H9 (cell line): ENCODE measurements around the gene GTF2B. TPM values are rescaled to one million over a fixed set of nuclear protein-coding genes. Genes with fewer than 3 reads are reported as not detected.

Source experiments
- DNase-seq: peaks from one replicate; pipeline ENCODE4 v3.0.0-alpha.2; 2017
- H2AFZ ChIP-seq: one replicate; pipeline ENCODE4 v1.6.1; 2013; ENCODE audit warnings: mild to moderate bottlenecking, low read length, control low read depth, moderate library complexity
- H2AK5ac ChIP-seq: 2 replicates; pipeline ENCODE4 v1.6.1; 2013; ENCODE audit warnings: low read length, control low read depth, mixed read lengths; ENCODE audit not compliant: insufficient read length
- H2BK120ac ChIP-seq: one replicate; pipeline ENCODE4 v1.6.1; 2013; ENCODE audit warnings: low read depth, mild to moderate bottlenecking, low read length, control low read depth, inconsistent platforms; ENCODE audit not compliant: poor library complexity, severe bottlenecking
- H2BK12ac ChIP-seq: 2 replicates; pipeline ENCODE4 v1.6.1; 2013; ENCODE audit warnings: low read length, control low read depth, mixed read lengths, low read depth; ENCODE audit not compliant: insufficient read length
- H2BK15ac ChIP-seq: 2 replicates; pipeline ENCODE4 v1.6.1; 2013; ENCODE audit warnings: low read depth, low read length, control low read depth
- H2BK20ac ChIP-seq: one replicate; pipeline ENCODE4 v1.6.1; 2013; ENCODE audit warnings: low read depth, mild to moderate bottlenecking, low read length, control low read depth, inconsistent platforms; ENCODE audit not compliant: poor library complexity, severe bottlenecking
- H2BK5ac ChIP-seq: 2 replicates; pipeline ENCODE4 v1.6.1; 2013; ENCODE audit warnings: low read length, control low read depth, mixed read lengths; ENCODE audit not compliant: insufficient read length
- H3K14ac ChIP-seq: 2 replicates; pipeline ENCODE4 v1.6.1; 2013; ENCODE audit warnings: low read length, control low read depth; ENCODE audit not compliant: insufficient read depth
- H3K18ac ChIP-seq: 2 replicates; pipeline ENCODE4 v1.6.1; 2013; ENCODE audit warnings: low read depth, mild to moderate bottlenecking, mixed read lengths, low read length, control low read depth; ENCODE audit not compliant: insufficient read length
- H3K23ac ChIP-seq: 2 replicates; pipeline ENCODE4 v1.6.1; 2013; ENCODE audit warnings: low read length, control low read depth, mixed read lengths, low read depth; ENCODE audit not compliant: insufficient read length
- H3K23me2 ChIP-seq: 2 replicates; pipeline ENCODE4 v1.6.1; 2013; ENCODE audit warnings: low read depth, mild to moderate bottlenecking, mixed read lengths, low read length, control low read depth; ENCODE audit not compliant: insufficient read length, poor library complexity, severe bottlenecking
- H3K27ac ChIP-seq: 2 replicates; pipeline ENCODE4 v1.5.1; 2013; ENCODE audit warnings: low read length, control low read depth, mixed read lengths, low read depth; ENCODE audit not compliant: insufficient read length
- H3K27me3 ChIP-seq: 2 replicates; pipeline ENCODE4 v1.6.1; 2013; ENCODE audit warnings: low read length, control low read depth, inconsistent platforms; ENCODE audit not compliant: insufficient read depth
- H3K4ac ChIP-seq: 2 replicates; pipeline ENCODE4 v1.6.1; 2013; ENCODE audit warnings: low read depth, mild to moderate bottlenecking, control low read depth, inconsistent platforms, low read length, moderate library complexity
- H3K4me1 ChIP-seq: 2 replicates; pipeline ENCODE4 v1.6.1; 2013; ENCODE audit warnings: low read length, control low read depth, inconsistent platforms; ENCODE audit not compliant: insufficient read depth
- H3K4me2 ChIP-seq: 2 replicates; pipeline ENCODE4 v1.6.1; 2013; ENCODE audit warnings: low read length, control low read depth, mixed read lengths; ENCODE audit not compliant: insufficient read length, insufficient read depth
- H3K56ac ChIP-seq: 2 replicates; pipeline ENCODE4 v1.6.1; 2013; ENCODE audit warnings: low read depth, mild to moderate bottlenecking, mixed read lengths, low read length, control low read depth; ENCODE audit not compliant: insufficient read length
- H3K79me1 ChIP-seq: 2 replicates; pipeline ENCODE4 v1.6.1; 2013; ENCODE audit warnings: low read depth, mild to moderate bottlenecking, moderate library complexity, low read length, control low read depth, inconsistent platforms; ENCODE audit not compliant: insufficient read depth, poor library complexity, severe bottlenecking
- H3K79me2 ChIP-seq: 2 replicates; pipeline ENCODE4 v1.6.1; 2013; ENCODE audit warnings: low read length, control low read depth, inconsistent platforms; ENCODE audit not compliant: insufficient read depth
- H3K9ac ChIP-seq: 2 replicates; pipeline ENCODE4 v1.6.1; 2013; ENCODE audit warnings: low read length, control low read depth, mixed read lengths; ENCODE audit not compliant: insufficient read length; ENCODE audit errors: extremely low read depth
- H3K9me3 ChIP-seq: one replicate; pipeline ENCODE4 v1.6.1; 2013; ENCODE audit warnings: low read depth, low read length, inconsistent platforms; ENCODE audit not compliant: control insufficient read depth
- H3T11ph ChIP-seq: one replicate; pipeline ENCODE4 v1.6.1; 2013; ENCODE audit warnings: mild to moderate bottlenecking, low read length, control low read depth, inconsistent platforms
- H4K20me1 ChIP-seq: one replicate; pipeline ENCODE4 v1.6.1; 2013; ENCODE audit not compliant: control insufficient read depth, insufficient read length, insufficient read depth
- H4K5ac ChIP-seq: 2 replicates; pipeline ENCODE4 v1.6.1; 2013; ENCODE audit warnings: low read depth, mild to moderate bottlenecking, mixed read lengths, low read length, control low read depth; ENCODE audit not compliant: insufficient read length
- H4K8ac ChIP-seq: replicated peaks from 2 replicates; pipeline ENCODE4 v1.6.1; 2013; ENCODE audit warnings: low read length, control low read depth, mixed read lengths, low read depth; ENCODE audit not compliant: insufficient read length
- H4K91ac ChIP-seq: 2 replicates; pipeline ENCODE4 v1.6.1; 2013; ENCODE audit warnings: low read depth, mild to moderate bottlenecking, moderate library complexity, mixed read lengths, low read length, control low read depth; ENCODE audit not compliant: insufficient read length
- H3K27ac Mint-ChIP-seq, 3 experiments: 2 replicates in 2 of 3; 3 replicates in 1 of 3; pipeline ENCODE4 v1.8.0; 2020 to 2021; ENCODE audit warnings: mixed read lengths in 3 of 3, mild to moderate bottlenecking in 1 of 3, moderate library complexity in 1 of 3
- H3K27me3 Mint-ChIP-seq: 2 replicates; pipeline ENCODE4 v1.8.0; 2021; ENCODE audit warnings: low read depth, mild to moderate bottlenecking, moderate library complexity, mixed read lengths
- H3K36me3 Mint-ChIP-seq, 3 experiments: 2 replicates in 2 of 3; 3 replicates in 1 of 3; pipeline ENCODE4 v1.8.0; 2020 to 2021; ENCODE audit warnings: low read depth in 3 of 3, mixed read lengths in 3 of 3; ENCODE audit not compliant: insufficient read depth in 1 of 3
- H3K4me1 Mint-ChIP-seq, 2 experiments: 2 replicates each; pipeline ENCODE4 v1.8.0; 2020; ENCODE audit warnings: mixed read lengths in 2 of 2
- H3K4me3 Mint-ChIP-seq, 2 experiments: 2 replicates in 1 of 2; 3 replicates in 1 of 2; pipeline ENCODE4 v1.8.0; 2020 to 2021; ENCODE audit warnings: mild to moderate bottlenecking in 2 of 2, mixed read lengths in 2 of 2, moderate library complexity in 1 of 2
- H3K9me3 Mint-ChIP-seq, 2 experiments: 2 replicates in 1 of 2; 3 replicates in 1 of 2; pipeline ENCODE4 v1.8.0; 2020; ENCODE audit warnings: mild to moderate bottlenecking in 2 of 2, mixed read lengths in 2 of 2, moderate library complexity in 1 of 2
- CTCF ChIP-seq: fragments of 200-600 bp; sonication (generic); conservative IDR thresholded peaks from 3 replicates; pipeline ENCODE4 v1.8.0; 2021; ENCODE audit warnings: antibody characterized with exemption, mild to moderate bottlenecking
- WGBS: extraction: QIAGEN DNeasy Blood & Tissue Kit; methylation state at CpG from one replicate; pipeline ENCODE4 v1.1.7; 2013; ENCODE audit warnings: missing lambda C conversion rate, low lambda C conversion rate, mixed read lengths; ENCODE audit not compliant: insufficient read length; ENCODE audit errors: extremely low coverage; 5-methylcytosine and 5-hydroxymethylcytosine counted together
- total RNA-seq: library from RNA; stranded (reverse); gene quantifications from 2 replicates; pipeline ENCODE4 v1.2.1, GENCODE V29; 2021

The GTF2B gene
- total RNA-seq, 1 experiment from 2014 or later, result 23.2 TPM

GRCh38 chr1:88867743-88868521 lies 23.4 kb downstream of the GTF2B start:
- no peak for TF ChIP-seq CTCF
- no peak overlapping the region for H3T11ph ChIP-seq
- H2AFZ ChIP-seq, result no peak overlapping the region
- no peak overlapping the region for H2BK20ac ChIP-seq
- no peak overlapping the region for H3K27ac ChIP-seq
- H3K18ac ChIP-seq, result no peak overlapping the region
- Mint-ChIP-seq H3K4me3 (no peak overlapping the region), H3K4me1 (no peaks in the 10 kb centered on the region), H3K36me3 (peaks cover 0 to 11% (median 5%) of the 10 kb centered on the region in 3 experiments; a peak in 4 of 7 replicates), H3K27ac (no peak overlapping the region), H3K9me3 (no peaks in the 10 kb centered on the region), H3K27me3 (no peaks in the 10 kb centered on the region)
- H3K56ac ChIP-seq, result no peak overlapping the region
- H3K4me2 ChIP-seq, result no peak overlapping the region
- H4K8ac ChIP-seq, result no peak overlapping the region
- H2BK120ac ChIP-seq, result no peak overlapping the region
- H3K27me3 ChIP-seq, result no peaks in the 10 kb centered on the region
- H2BK12ac ChIP-seq, result no peak overlapping the region
- no peak overlapping the region for H4K5ac ChIP-seq
- H3K4me1 ChIP-seq, result no peaks in the 10 kb centered on the region
- no peaks in the 10 kb centered on the region for H3K79me1 ChIP-seq
- H4K91ac ChIP-seq, result no peak overlapping the region
- H4K20me1 ChIP-seq, result no peaks in the 10 kb centered on the region
- no peak overlapping the region for H3K14ac ChIP-seq
- no peak overlapping the region for H2AK5ac ChIP-seq
- H3K9me3 ChIP-seq, result no peaks in the 10 kb centered on the region
- WGBS, result 100% methylated on average over 1 of the region's 6 CpGs
- H3K23ac ChIP-seq, result no peak overlapping the region
- H2BK5ac ChIP-seq, result no peak overlapping the region
- no peaks in the 10 kb centered on the region for H3K23me2 ChIP-seq
- H3K9ac ChIP-seq, result no peak overlapping the region
- H3K79me2 ChIP-seq, result no peaks in the 10 kb centered on the region
- no peak overlapping the region for H3K4ac ChIP-seq
- no peak for DNase-seq
- H2BK15ac ChIP-seq, result no peak overlapping the region
